AG04449 (cell line): ENCODE measurements around the gene PON3.

ENCODE experiments used
- CTCF ChIA-PET: fragments of 350-600 bp; formaldehyde crosslinking; extraction: SDS; loops from one replicate; lab custom pipeline; 2021; ENCODE audit warnings: antibody characterized with exemption; lab: Yijun Ruan, JAX
- POLR2A ChIA-PET: fragments of 400-600, 350-600 bp; formaldehyde crosslinking; extraction: SDS; loops from one replicate; lab custom pipeline; 2020; ENCODE audit warnings: antibody characterized with exemption, inconsistent platforms; lab: Yijun Ruan, JAX
- DNase-seq: peaks from one replicate; pipeline ENCODE4 v3.0.0-alpha.2; 2010; ENCODE audit warnings: low read depth, low spot score
- H3K4me3 ChIP-seq: 2 replicates; pipeline ENCODE4 v1.5.1; 2011; ENCODE audit warnings: low read depth, mild to moderate bottlenecking, control low read depth, low read length
- TF ChIP-seq, protein P1 (sequence below): IDR thresholded peaks from one replicate; pipeline ENCODE4 v1.5.1; 2011; ENCODE audit warnings: mild to moderate bottlenecking, moderate library complexity, low read length, control low read depth, inconsistent platforms; ENCODE audit not compliant: insufficient read depth; ENCODE audit errors: missing control alignments

The PON3 gene

DNA sequence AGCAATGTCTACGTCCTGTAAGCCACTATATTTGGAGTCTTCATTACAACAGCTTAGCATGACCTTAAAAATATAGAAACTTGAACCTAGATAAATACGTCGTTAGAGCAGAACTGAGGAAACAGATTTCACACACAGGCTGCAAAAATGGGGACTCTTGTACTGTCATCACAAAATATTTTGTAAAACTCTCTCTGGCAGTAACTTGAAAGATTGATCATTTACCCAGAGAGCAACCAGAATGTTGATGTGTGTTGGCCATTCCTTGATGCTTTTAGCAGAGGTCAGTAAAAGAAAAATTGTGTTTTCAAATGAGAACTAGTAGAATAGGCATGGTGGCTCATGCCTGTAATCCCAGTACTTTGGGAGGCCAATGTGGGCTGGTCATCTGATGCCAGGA is 57.3 kb downstream of the PON3 start:
- no peak overlapping the region for H3K4me3 ChIP-seq
- ChIA-PET CTCF (no interaction called here), POLR2A (no interaction called here)
- TF ChIP-seq, protein P1, sequence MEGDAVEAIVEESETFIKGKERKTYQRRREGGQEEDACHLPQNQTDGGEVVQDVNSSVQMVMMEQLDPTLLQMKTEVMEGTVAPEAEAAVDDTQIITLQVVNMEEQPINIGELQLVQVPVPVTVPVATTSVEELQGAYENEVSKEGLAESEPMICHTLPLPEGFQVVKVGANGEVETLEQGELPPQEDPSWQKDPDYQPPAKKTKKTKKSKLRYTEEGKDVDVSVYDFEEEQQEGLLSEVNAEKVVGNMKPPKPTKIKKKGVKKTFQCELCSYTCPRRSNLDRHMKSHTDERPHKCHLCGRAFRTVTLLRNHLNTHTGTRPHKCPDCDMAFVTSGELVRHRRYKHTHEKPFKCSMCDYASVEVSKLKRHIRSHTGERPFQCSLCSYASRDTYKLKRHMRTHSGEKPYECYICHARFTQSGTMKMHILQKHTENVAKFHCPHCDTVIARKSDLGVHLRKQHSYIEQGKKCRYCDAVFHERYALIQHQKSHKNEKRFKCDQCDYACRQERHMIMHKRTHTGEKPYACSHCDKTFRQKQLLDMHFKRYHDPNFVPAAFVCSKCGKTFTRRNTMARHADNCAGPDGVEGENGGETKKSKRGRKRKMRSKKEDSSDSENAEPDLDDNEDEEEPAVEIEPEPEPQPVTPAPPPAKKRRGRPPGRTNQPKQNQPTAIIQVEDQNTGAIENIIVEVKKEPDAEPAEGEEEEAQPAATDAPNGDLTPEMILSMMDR: no peak
- DNase-seq: no peak

DNA sequence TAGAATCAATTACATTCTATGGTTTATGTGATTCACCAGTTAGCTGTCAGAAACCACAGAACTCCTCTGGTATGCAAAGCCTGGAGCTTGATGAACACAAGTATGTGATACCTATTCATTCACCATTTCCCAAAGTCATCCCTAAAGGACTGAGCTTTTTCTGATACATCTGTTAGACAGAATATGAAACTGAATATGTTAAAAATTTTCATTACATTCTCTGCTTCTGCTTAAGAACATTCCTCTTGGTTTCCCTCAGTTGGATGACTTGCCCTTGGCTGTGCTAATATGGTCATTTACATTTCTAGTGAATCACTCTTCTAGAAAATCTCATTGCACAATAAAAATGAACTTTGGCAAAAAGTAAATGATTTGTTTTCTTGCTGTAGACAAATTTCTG is 61.1 kb downstream of the PON3 start:
- DNase-seq: peak; percentile 37
- TF ChIP-seq, protein P1: no peak
- ChIA-PET CTCF (interaction anchor here (1.0 kb wide), 1 partner anchor 142 kb away, joined by 4 read pairs; no protein-coding TSS in a partner anchor), POLR2A (no interaction called here)
- no peak overlapping the region for H3K4me3 ChIP-seq

DNA sequence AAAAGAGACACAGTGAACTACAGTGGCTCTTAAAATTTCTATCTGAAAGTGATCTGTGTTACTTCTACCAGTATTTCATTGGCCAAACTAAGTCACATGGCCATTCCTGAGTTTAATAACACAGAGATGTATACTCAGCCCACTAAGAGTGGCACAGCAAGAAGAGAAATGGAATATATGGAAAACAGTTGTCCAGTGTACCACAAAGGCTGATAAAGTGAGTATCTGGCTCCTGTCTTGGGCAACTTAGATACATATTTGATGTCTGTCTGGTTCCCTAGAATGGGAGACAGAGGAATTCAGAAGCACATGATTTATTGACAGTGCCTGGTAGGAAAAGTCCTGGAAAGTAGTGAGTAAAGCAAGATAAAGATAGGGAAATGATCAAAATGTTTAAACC is 61.7 kb downstream of the PON3 start:
- ChIA-PET POLR2A (no interaction called here), CTCF (interaction anchor here (1.0 kb wide), 1 partner anchor 143 kb away, joined by 4 read pairs; no protein-coding TSS in a partner anchor)
- TF ChIP-seq, protein P1: no peak
- no peak for DNase-seq
- no peak overlapping the region for H3K4me3 ChIP-seq

DNA sequence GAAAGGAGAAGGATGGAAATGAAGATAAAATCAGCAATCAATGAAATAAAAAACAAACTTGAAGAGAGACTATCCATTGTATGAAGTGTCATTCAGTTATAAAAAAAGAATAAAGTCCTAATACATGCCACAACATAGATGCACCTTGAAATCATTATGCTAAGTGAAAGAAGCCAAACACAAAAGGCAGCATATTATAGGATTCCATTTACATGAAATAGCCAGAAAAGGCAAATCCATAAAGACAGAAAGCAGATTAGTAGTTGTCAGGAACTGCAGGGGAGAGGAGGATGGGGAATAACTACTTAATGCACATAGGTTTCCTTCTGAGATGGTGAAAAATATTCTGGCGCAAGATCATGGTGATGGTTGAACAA is 65.2 kb downstream of the PON3 start:
- DNase-seq: no peak
- CTCF ChIA-PET: interaction anchor here (1.6 kb wide), 1 partner anchor 181 kb away, joined by 3 read pairs; no protein-coding TSS in a partner anchor
- TF ChIP-seq, protein P1: no peak
- no peak overlapping the region for H3K4me3 ChIP-seq
- POLR2A ChIA-PET: no interaction called here

DNA sequence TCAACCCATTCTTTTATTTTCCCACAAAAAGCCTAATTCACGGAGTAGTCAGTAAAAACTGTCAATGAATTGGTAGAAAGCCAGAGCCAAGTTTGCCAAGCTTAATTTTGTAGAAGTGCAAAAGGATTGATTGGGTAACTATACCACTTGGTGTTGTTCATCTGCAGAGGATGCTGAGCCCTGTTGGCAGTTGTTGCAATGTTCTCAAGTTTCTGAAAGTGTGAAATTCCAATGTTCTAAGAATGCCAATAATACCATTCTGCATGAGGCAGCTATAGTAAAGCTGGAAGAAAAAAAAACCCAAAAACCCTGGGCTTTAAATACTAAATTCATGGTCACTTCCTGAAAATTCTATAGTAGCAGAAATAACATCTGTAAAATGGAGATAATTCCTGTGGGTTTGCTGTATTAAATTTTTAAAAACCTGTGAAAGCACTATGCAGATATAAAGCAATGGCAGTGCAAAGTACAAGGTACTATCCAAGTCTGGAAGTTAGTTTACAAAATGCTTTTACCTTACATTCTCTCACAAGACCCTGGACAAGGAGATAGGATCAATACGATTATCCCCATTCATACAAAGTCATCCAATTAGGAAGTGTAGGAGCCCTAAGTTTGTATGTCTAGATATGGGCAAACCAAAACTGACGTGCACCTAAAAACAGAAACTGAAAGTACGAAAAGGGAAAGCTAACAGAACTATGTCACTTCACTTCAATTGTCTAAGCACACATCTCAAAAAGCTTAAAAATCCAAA is 65.8 kb downstream of the PON3 start:
- ChIA-PET CTCF (interaction anchor here (1.6 kb wide), 1 partner anchor 181 kb away, joined by 3 read pairs; no protein-coding TSS in a partner anchor), POLR2A (no interaction called here)
- no peak for DNase-seq
- H3K4me3 ChIP-seq: no peak overlapping the region
- TF ChIP-seq, protein P1: no peak

DNA sequence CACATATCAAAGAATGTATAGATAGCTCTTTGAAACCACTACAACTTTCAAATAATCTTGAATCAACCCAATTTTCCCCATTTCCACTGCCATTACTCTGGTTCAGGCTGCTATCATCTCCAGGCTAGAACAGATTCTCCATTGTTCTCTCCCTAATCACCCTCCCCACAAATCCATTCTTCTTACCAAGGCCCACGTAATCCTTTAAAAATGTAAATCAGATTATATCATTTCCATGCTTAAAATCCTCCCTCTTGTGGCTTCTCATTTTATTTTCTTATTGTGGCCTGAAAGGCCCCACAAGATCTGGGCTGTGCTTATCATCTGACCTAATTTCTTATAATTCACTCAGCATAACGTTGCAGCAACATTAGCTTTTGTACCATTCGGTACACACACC is 68.8 kb downstream of the PON3 start:
- ChIA-PET CTCF (no interaction called here), POLR2A (no interaction called here)
- H3K4me3 ChIP-seq: no peak overlapping the region
- TF ChIP-seq, protein P1: no peak
- DNase-seq: no peak
